ENCODE data around the gene DYNLT4. TPM values are rescaled to one million over a fixed set of nuclear protein-coding genes. Genes with fewer than 3 reads are reported as not detected.

Gene DYNLT4
- 0.40 TPM for total RNA-seq
- under 1 TPM in 7 of 8 donors, not detected in 1; 0.14 to 0.58 (median 0.28) TPM for polyA plus RNA-seq (ENCODE audit: insufficient read depth in 1 of 8, insufficient read length in 8 of 8, low replicate concordance in 1 of 8)
- long read RNA-seq, donor 1, result 0 reads
- long read RNA-seq, donor 2, partial matches to known transcripts, result 0 of 3 reads
- long read RNA-seq, donor 2, other reads (novel, unspliced or antisense), result 0 of 3 reads
- long read RNA-seq, donor 3, transcript TCTEX1D4-201 (1 exons, 763 nt), result major isoform, 7 of 7 reads
- long read RNA-seq, donor 3, partial matches to known transcripts, result 0 of 7 reads
- long read RNA-seq, donor 3, other reads (novel, unspliced or antisense), result 0 of 7 reads
- long read RNA-seq, donor 4, result 0 reads
- long read RNA-seq, donor 5, transcript TCTEX1D4-201 (1 exons, 763 nt), result major isoform, 6 of 6 reads
- long read RNA-seq, donor 5, partial matches to known transcripts, result 0 of 6 reads
- long read RNA-seq, donor 5, other reads (novel, unspliced or antisense), result 0 of 6 reads
- long read RNA-seq, donor 6, transcript TCTEX1D4-201 (1 exons, 763 nt), result major isoform, 5 of 5 reads
- long read RNA-seq, donor 6, partial matches to known transcripts, result 0 of 5 reads
- long read RNA-seq, donor 6, other reads (novel, unspliced or antisense), result 0 of 5 reads
- long read RNA-seq, donor 7, transcript TCTEX1D4-201 (1 exons, 763 nt), result major isoform, 10 of 10 reads
- long read RNA-seq, donor 7, partial matches to known transcripts, result 0 of 10 reads
- long read RNA-seq, donor 7, other reads (novel, unspliced or antisense), result 0 of 10 reads
- long read RNA-seq, donor 8, transcript TCTEX1D4-201 (1 exons, 763 nt), result major isoform, 14 of 14 reads
- long read RNA-seq, donor 8, partial matches to known transcripts, result 0 of 14 reads
- long read RNA-seq, donor 8, other reads (novel, unspliced or antisense), result 0 of 14 reads
- long read RNA-seq, donor 9, partial matches to known transcripts, result 0 of 2 reads
- long read RNA-seq, donor 9, other reads (novel, unspliced or antisense), result 0 of 2 reads
- long read RNA-seq, donor 10, transcript TCTEX1D4-201 (1 exons, 763 nt), result major isoform, 13 of 13 reads
- long read RNA-seq, donor 10, partial matches to known transcripts, result 0 of 13 reads
- long read RNA-seq, donor 10, other reads (novel, unspliced or antisense), result 0 of 13 reads
- long read RNA-seq, donor 11, transcript TCTEX1D4-201 (1 exons, 763 nt), result major isoform, 8 of 8 reads
- long read RNA-seq, donor 11, partial matches to known transcripts, result 0 of 8 reads
- long read RNA-seq, donor 11, other reads (novel, unspliced or antisense), result 0 of 8 reads

GRCh38 chr1:44806704-44807363 is at the start of gene DYNLT4:
Gene DYNLT4 (minus strand): TSS chr1:44807351. CDS start chr1:44806668, 683 bp downstream.
- Histone ChIP-seq H3K27ac (ENCODE audit: low read length) (peak within 1 kb of the TSS; percentile 99), H3K9me3 (replicated peaks; ENCODE audit: control insufficient read depth, low read depth, low read length) (no peaks in the 10 kb centered on the region), H3K4me1 (ENCODE audit: control insufficient read depth, insufficient read depth, low read length) (peaks cover 85% of the 10 kb centered on the region), H3K36me3 (ENCODE audit: control insufficient read depth, insufficient read depth, low read length) (peaks cover 46% of the 10 kb centered on the region), H3K4me3 (ENCODE audit: low read length) (peak within 1 kb of the TSS; percentile 32), H3K27me3 (ENCODE audit: control insufficient read depth, insufficient read depth, low read length) (no peaks in the 10 kb centered on the region)
- peak; percentile 52 for DNase-seq
- 40% methylated on average over 2 of the region's 7 CpGs for WGBS (ENCODE audit: insufficient coverage)

- H3K27ac ChIP-seq (ENCODE audit: low read length), result no peak overlapping the region
- no peaks in the 10 kb centered on the region for H3K4me1 ChIP-seq (ENCODE audit: control insufficient read depth, insufficient read depth, low read length)
- H3K4me3 ChIP-seq (ENCODE audit: low read length), result no peak overlapping the region
- no peaks in the 10 kb centered on the region for H3K27me3 ChIP-seq (ENCODE audit: control insufficient read depth, insufficient read depth, low read length)
- DNase-seq, result no peak
- no peaks in the 10 kb centered on the region for H3K9me3 ChIP-seq (replicated peaks; ENCODE audit: control insufficient read depth, low read depth, low read length)
- 95% methylated on average over 4 of the region's 7 CpGs for WGBS (ENCODE audit: insufficient coverage)
- H3K36me3 ChIP-seq (ENCODE audit: control insufficient read depth, insufficient read depth, low read length), result peaks cover 31% of the 10 kb centered on the region
Observed at GRCh38 chr1:44855742-44856141, 48.6 kb upstream of the DYNLT4 start.

- no peaks in the 10 kb centered on the region for H3K9me3 ChIP-seq (replicated peaks; ENCODE audit: control insufficient read depth, low read depth, low read length)
- H3K36me3 ChIP-seq (ENCODE audit: control insufficient read depth, insufficient read depth, low read length), result peaks cover 37% of the 10 kb centered on the region
- 100% methylated on average over 1 of the region's 1 CpG for WGBS (ENCODE audit: insufficient coverage)
- H3K4me3 ChIP-seq (ENCODE audit: low read length), result no peak overlapping the region
- no peaks in the 10 kb centered on the region for H3K4me1 ChIP-seq (ENCODE audit: control insufficient read depth, insufficient read depth, low read length)
- H3K27ac ChIP-seq (ENCODE audit: low read length), result no peak overlapping the region
- H3K27me3 ChIP-seq (ENCODE audit: control insufficient read depth, insufficient read depth, low read length), result no peaks in the 10 kb centered on the region
- DNase-seq, result no peak
Observed at GRCh38 chr1:44854970-44855369, 47.8 kb upstream of the DYNLT4 start.

GRCh38 chr1:44853201-44853600 is 46.0 kb upstream of the DYNLT4 start:
- Histone ChIP-seq H3K4me1 (ENCODE audit: control insufficient read depth, insufficient read depth, low read length) (peaks cover 13% of the 10 kb centered on the region), H3K36me3 (ENCODE audit: control insufficient read depth, insufficient read depth, low read length) (peaks cover 38% of the 10 kb centered on the region), H3K27ac (ENCODE audit: low read length) (no peak overlapping the region), H3K9me3 (replicated peaks; ENCODE audit: control insufficient read depth, low read depth, low read length) (no peaks in the 10 kb centered on the region), H3K4me3 (ENCODE audit: low read length) (no peak overlapping the region), H3K27me3 (ENCODE audit: control insufficient read depth, insufficient read depth, low read length) (no peaks in the 10 kb centered on the region)
- no peak for DNase-seq
- WGBS (ENCODE audit: insufficient coverage), result 100% methylated on average over 2 of the region's 6 CpGs

- H3K4me1 ChIP-seq (ENCODE audit: control insufficient read depth, insufficient read depth, low read length), result peaks cover 14% of the 10 kb centered on the region
- no peak overlapping the region for H3K4me3 ChIP-seq (ENCODE audit: low read length)
- no peaks in the 10 kb centered on the region for H3K9me3 ChIP-seq (replicated peaks; ENCODE audit: control insufficient read depth, low read depth, low read length)
- H3K27me3 ChIP-seq (ENCODE audit: control insufficient read depth, insufficient read depth, low read length), result no peaks in the 10 kb centered on the region
- H3K36me3 ChIP-seq (ENCODE audit: control insufficient read depth, insufficient read depth, low read length), result peaks cover 28% of the 10 kb centered on the region
- no peak overlapping the region for H3K27ac ChIP-seq (ENCODE audit: low read length)
- no peak for DNase-seq
- no CpG with 5 or more reads among the region's 1 CpG for WGBS (ENCODE audit: insufficient coverage)
Observed at GRCh38 chr1:44851308-44851707, 44.2 kb upstream of the DYNLT4 start.

- Histone ChIP-seq H3K4me1 (ENCODE audit: control insufficient read depth, insufficient read depth, low read length) (peaks cover 14% of the 10 kb centered on the region), H3K9me3 (replicated peaks; ENCODE audit: control insufficient read depth, low read depth, low read length) (no peaks in the 10 kb centered on the region), H3K4me3 (ENCODE audit: low read length) (no peak overlapping the region), H3K36me3 (ENCODE audit: control insufficient read depth, insufficient read depth, low read length) (peaks cover 25% of the 10 kb centered on the region), H3K27me3 (ENCODE audit: control insufficient read depth, insufficient read depth, low read length) (no peaks in the 10 kb centered on the region), H3K27ac (ENCODE audit: low read length) (no peak overlapping the region)
- WGBS (ENCODE audit: insufficient coverage), result 60% methylated on average over 1 of the region's 2 CpGs
- DNase-seq, result no peak
Observed at GRCh38 chr1:44849575-44850132, 42.5 kb upstream of the DYNLT4 start.

GRCh38 chr1:44848456-44849181 is 41.5 kb upstream of the DYNLT4 start:
- H3K4me1 ChIP-seq (ENCODE audit: control insufficient read depth, insufficient read depth, low read length), result peaks cover 14% of the 10 kb centered on the region
- H3K27me3 ChIP-seq (ENCODE audit: control insufficient read depth, insufficient read depth, low read length), result no peaks in the 10 kb centered on the region
- no peak overlapping the region for H3K4me3 ChIP-seq (ENCODE audit: low read length)
- H3K36me3 ChIP-seq (ENCODE audit: control insufficient read depth, insufficient read depth, low read length), result peaks cover 24% of the 10 kb centered on the region
- no peaks in the 10 kb centered on the region for H3K9me3 ChIP-seq (replicated peaks; ENCODE audit: control insufficient read depth, low read depth, low read length)
- WGBS (ENCODE audit: insufficient coverage), result 64% methylated on average over 5 of the region's 7 CpGs
- no peak for DNase-seq
- no peak overlapping the region for H3K27ac ChIP-seq (ENCODE audit: low read length)

- Histone ChIP-seq H3K4me1 (ENCODE audit: control insufficient read depth, insufficient read depth, low read length) (peaks cover 15% of the 10 kb centered on the region), H3K9me3 (replicated peaks; ENCODE audit: control insufficient read depth, low read depth, low read length) (no peaks in the 10 kb centered on the region), H3K27me3 (ENCODE audit: control insufficient read depth, insufficient read depth, low read length) (no peaks in the 10 kb centered on the region), H3K4me3 (ENCODE audit: low read length) (no peak overlapping the region), H3K36me3 (ENCODE audit: control insufficient read depth, insufficient read depth, low read length) (peaks cover 17% of the 10 kb centered on the region), H3K27ac (ENCODE audit: low read length) (no peak overlapping the region)
- no peak for DNase-seq
- WGBS (ENCODE audit: insufficient coverage), result 40% methylated on average over 1 of the region's 1 CpG
Observed at GRCh38 chr1:44847845-44848244, 40.7 kb upstream of the DYNLT4 start.

- Histone ChIP-seq H3K4me1 (ENCODE audit: control insufficient read depth, insufficient read depth, low read length) (peaks cover 20% of the 10 kb centered on the region), H3K27me3 (ENCODE audit: control insufficient read depth, insufficient read depth, low read length) (no peaks in the 10 kb centered on the region), H3K9me3 (replicated peaks; ENCODE audit: control insufficient read depth, low read depth, low read length) (no peaks in the 10 kb centered on the region), H3K27ac (ENCODE audit: low read length) (no peak overlapping the region), H3K36me3 (ENCODE audit: control insufficient read depth, insufficient read depth, low read length) (peaks cover 14% of the 10 kb centered on the region), H3K4me3 (ENCODE audit: low read length) (no peak overlapping the region)
- 80% methylated on average over 1 of the region's 1 CpG for WGBS (ENCODE audit: insufficient coverage)
- no peak for DNase-seq
Observed at GRCh38 chr1:44846985-44847384, 39.8 kb upstream of the DYNLT4 start.

Measured in muscle of leg (tissue), 16 donors.